H9 (cell line): ENCODE measurements around the gene PARVB. TPM values are rescaled to one million over a fixed set of nuclear protein-coding genes. Genes with fewer than 3 reads are reported as not detected.

Experiments used
- DNase-seq: peaks from one replicate; pipeline ENCODE4 v3.0.0-alpha.2; 2017
- H2AFZ ChIP-seq: one replicate; pipeline ENCODE4 v1.6.1; 2013; ENCODE audit warnings: mild to moderate bottlenecking, low read length, control low read depth, moderate library complexity
- H2AK5ac ChIP-seq: 2 replicates; pipeline ENCODE4 v1.6.1; 2013; ENCODE audit warnings: low read length, control low read depth, mixed read lengths; ENCODE audit not compliant: insufficient read length
- H2BK120ac ChIP-seq: one replicate; pipeline ENCODE4 v1.6.1; 2013; ENCODE audit warnings: low read depth, mild to moderate bottlenecking, low read length, control low read depth, inconsistent platforms; ENCODE audit not compliant: poor library complexity, severe bottlenecking
- H2BK12ac ChIP-seq: 2 replicates; pipeline ENCODE4 v1.6.1; 2013; ENCODE audit warnings: low read length, control low read depth, mixed read lengths, low read depth; ENCODE audit not compliant: insufficient read length
- H2BK15ac ChIP-seq: 2 replicates; pipeline ENCODE4 v1.6.1; 2013; ENCODE audit warnings: low read depth, low read length, control low read depth
- H2BK20ac ChIP-seq: one replicate; pipeline ENCODE4 v1.6.1; 2013; ENCODE audit warnings: low read depth, mild to moderate bottlenecking, low read length, control low read depth, inconsistent platforms; ENCODE audit not compliant: poor library complexity, severe bottlenecking
- H2BK5ac ChIP-seq: 2 replicates; pipeline ENCODE4 v1.6.1; 2013; ENCODE audit warnings: low read length, control low read depth, mixed read lengths; ENCODE audit not compliant: insufficient read length
- H3K14ac ChIP-seq: 2 replicates; pipeline ENCODE4 v1.6.1; 2013; ENCODE audit warnings: low read length, control low read depth; ENCODE audit not compliant: insufficient read depth
- H3K18ac ChIP-seq: 2 replicates; pipeline ENCODE4 v1.6.1; 2013; ENCODE audit warnings: low read depth, mild to moderate bottlenecking, mixed read lengths, low read length, control low read depth; ENCODE audit not compliant: insufficient read length
- H3K23ac ChIP-seq: 2 replicates; pipeline ENCODE4 v1.6.1; 2013; ENCODE audit warnings: low read length, control low read depth, mixed read lengths, low read depth; ENCODE audit not compliant: insufficient read length
- H3K23me2 ChIP-seq: 2 replicates; pipeline ENCODE4 v1.6.1; 2013; ENCODE audit warnings: low read depth, mild to moderate bottlenecking, mixed read lengths, low read length, control low read depth; ENCODE audit not compliant: insufficient read length, poor library complexity, severe bottlenecking
- H3K27ac ChIP-seq: 2 replicates; pipeline ENCODE4 v1.5.1; 2013; ENCODE audit warnings: low read length, control low read depth, mixed read lengths, low read depth; ENCODE audit not compliant: insufficient read length
- H3K27me3 ChIP-seq: 2 replicates; pipeline ENCODE4 v1.6.1; 2013; ENCODE audit warnings: low read length, control low read depth, inconsistent platforms; ENCODE audit not compliant: insufficient read depth
- H3K4ac ChIP-seq: 2 replicates; pipeline ENCODE4 v1.6.1; 2013; ENCODE audit warnings: low read depth, mild to moderate bottlenecking, control low read depth, inconsistent platforms, low read length, moderate library complexity
- H3K4me1 ChIP-seq: 2 replicates; pipeline ENCODE4 v1.6.1; 2013; ENCODE audit warnings: low read length, control low read depth, inconsistent platforms; ENCODE audit not compliant: insufficient read depth
- H3K4me2 ChIP-seq: 2 replicates; pipeline ENCODE4 v1.6.1; 2013; ENCODE audit warnings: low read length, control low read depth, mixed read lengths; ENCODE audit not compliant: insufficient read length, insufficient read depth
- H3K56ac ChIP-seq: 2 replicates; pipeline ENCODE4 v1.6.1; 2013; ENCODE audit warnings: low read depth, mild to moderate bottlenecking, mixed read lengths, low read length, control low read depth; ENCODE audit not compliant: insufficient read length
- H3K79me1 ChIP-seq: 2 replicates; pipeline ENCODE4 v1.6.1; 2013; ENCODE audit warnings: low read depth, mild to moderate bottlenecking, moderate library complexity, low read length, control low read depth, inconsistent platforms; ENCODE audit not compliant: insufficient read depth, poor library complexity, severe bottlenecking
- H3K79me2 ChIP-seq: 2 replicates; pipeline ENCODE4 v1.6.1; 2013; ENCODE audit warnings: low read length, control low read depth, inconsistent platforms; ENCODE audit not compliant: insufficient read depth
- H3K9ac ChIP-seq: 2 replicates; pipeline ENCODE4 v1.6.1; 2013; ENCODE audit warnings: low read length, control low read depth, mixed read lengths; ENCODE audit not compliant: insufficient read length; ENCODE audit errors: extremely low read depth
- H3K9me3 ChIP-seq: one replicate; pipeline ENCODE4 v1.6.1; 2013; ENCODE audit warnings: low read depth, low read length, inconsistent platforms; ENCODE audit not compliant: control insufficient read depth
- H3T11ph ChIP-seq: one replicate; pipeline ENCODE4 v1.6.1; 2013; ENCODE audit warnings: mild to moderate bottlenecking, low read length, control low read depth, inconsistent platforms
- H4K20me1 ChIP-seq: one replicate; pipeline ENCODE4 v1.6.1; 2013; ENCODE audit not compliant: control insufficient read depth, insufficient read length, insufficient read depth
- H4K5ac ChIP-seq: 2 replicates; pipeline ENCODE4 v1.6.1; 2013; ENCODE audit warnings: low read depth, mild to moderate bottlenecking, mixed read lengths, low read length, control low read depth; ENCODE audit not compliant: insufficient read length
- H4K8ac ChIP-seq: replicated peaks from 2 replicates; pipeline ENCODE4 v1.6.1; 2013; ENCODE audit warnings: low read length, control low read depth, mixed read lengths, low read depth; ENCODE audit not compliant: insufficient read length
- H4K91ac ChIP-seq: 2 replicates; pipeline ENCODE4 v1.6.1; 2013; ENCODE audit warnings: low read depth, mild to moderate bottlenecking, moderate library complexity, mixed read lengths, low read length, control low read depth; ENCODE audit not compliant: insufficient read length
- H3K27ac Mint-ChIP-seq, 3 experiments: 2 replicates in 2 of 3; 3 replicates in 1 of 3; pipeline ENCODE4 v1.8.0; 2020 to 2021; ENCODE audit warnings: mixed read lengths in 3 of 3, mild to moderate bottlenecking in 1 of 3, moderate library complexity in 1 of 3
- H3K27me3 Mint-ChIP-seq: 2 replicates; pipeline ENCODE4 v1.8.0; 2021; ENCODE audit warnings: low read depth, mild to moderate bottlenecking, moderate library complexity, mixed read lengths
- H3K36me3 Mint-ChIP-seq, 3 experiments: 2 replicates in 2 of 3; 3 replicates in 1 of 3; pipeline ENCODE4 v1.8.0; 2020 to 2021; ENCODE audit warnings: low read depth in 3 of 3, mixed read lengths in 3 of 3; ENCODE audit not compliant: insufficient read depth in 1 of 3
- H3K4me1 Mint-ChIP-seq, 2 experiments: 2 replicates each; pipeline ENCODE4 v1.8.0; 2020; ENCODE audit warnings: mixed read lengths in 2 of 2
- H3K4me3 Mint-ChIP-seq, 2 experiments: 2 replicates in 1 of 2; 3 replicates in 1 of 2; pipeline ENCODE4 v1.8.0; 2020 to 2021; ENCODE audit warnings: mild to moderate bottlenecking in 2 of 2, mixed read lengths in 2 of 2, moderate library complexity in 1 of 2
- H3K9me3 Mint-ChIP-seq, 2 experiments: 2 replicates in 1 of 2; 3 replicates in 1 of 2; pipeline ENCODE4 v1.8.0; 2020; ENCODE audit warnings: mild to moderate bottlenecking in 2 of 2, mixed read lengths in 2 of 2, moderate library complexity in 1 of 2
- WGBS: extraction: QIAGEN DNeasy Blood & Tissue Kit; methylation state at CpG from one replicate; pipeline ENCODE4 v1.1.7; 2013; ENCODE audit warnings: missing lambda C conversion rate, low lambda C conversion rate, mixed read lengths; ENCODE audit not compliant: insufficient read length; ENCODE audit errors: extremely low coverage; 5-methylcytosine and 5-hydroxymethylcytosine counted together
- total RNA-seq: library from RNA; stranded (reverse); gene quantifications from 2 replicates; pipeline ENCODE4 v1.2.1, GENCODE V29; 2021
- TF ChIP-seq, protein P1 (sequence below): fragments of 200-600 bp; sonication (generic); conservative IDR thresholded peaks from 3 replicates; pipeline ENCODE4 v1.8.0; 2021; ENCODE audit warnings: antibody characterized with exemption, mild to moderate bottlenecking

PARVB gene
- total RNA-seq, 1 experiment from 2014 or later, result 15.6 TPM

DNA sequence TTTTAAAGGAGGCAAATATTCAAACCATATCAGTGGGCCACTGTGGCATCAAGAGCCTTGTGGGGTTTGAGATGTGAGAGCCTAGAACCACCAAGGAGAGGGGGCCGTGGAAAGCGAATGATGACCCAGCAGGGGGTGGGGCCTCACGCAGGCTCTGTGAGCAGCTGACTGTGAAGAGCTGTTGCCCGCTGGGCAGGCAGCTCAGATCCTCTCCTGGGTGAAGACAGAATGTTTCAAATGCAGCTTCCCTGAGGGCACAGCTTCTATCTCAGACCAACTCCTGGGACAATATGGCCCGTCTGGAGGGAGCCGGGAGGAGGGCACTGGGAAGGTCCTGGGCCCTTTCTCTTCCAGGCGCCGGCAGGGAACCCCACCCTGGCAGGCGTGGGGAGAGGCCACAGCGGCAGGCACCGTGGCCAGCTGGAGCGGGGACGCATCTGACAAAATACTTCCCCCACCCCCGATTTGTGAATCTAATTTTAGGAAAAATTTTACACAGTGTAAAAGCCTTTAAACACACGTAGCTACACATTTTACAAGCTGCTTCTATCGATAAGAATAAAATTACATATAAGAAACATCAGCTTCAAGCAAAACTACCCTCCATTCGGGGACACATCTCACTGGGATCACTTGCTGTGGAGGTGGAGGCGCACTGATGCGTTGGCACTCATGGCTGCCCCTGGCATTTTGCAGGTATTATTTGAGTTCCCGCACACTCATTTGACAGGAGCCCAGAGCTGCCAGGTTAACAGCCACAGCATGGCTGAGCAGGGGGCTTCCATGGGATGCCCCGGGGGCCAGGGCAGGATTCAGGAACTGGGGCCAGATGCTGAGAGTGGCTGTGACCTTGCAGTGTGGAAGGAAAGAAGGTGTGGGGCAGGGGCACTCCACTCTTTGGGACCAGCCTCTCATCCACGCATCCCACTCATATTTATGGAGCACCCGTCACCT, 196.9 kb downstream of the PARVB start:
- Mint-ChIP-seq H3K27ac (no peak overlapping the region), H3K4me3 (no peak overlapping the region), H3K27me3 (peaks cover 12% of the 10 kb centered on the region), H3K4me1 (no peaks in the 10 kb centered on the region), H3K36me3 (peaks cover 0 to 9% (median 0%) of the 10 kb centered on the region in 3 experiments; a peak in 2 of 7 replicates), H3K9me3 (peaks cover 8 to 12% of the 10 kb centered on the region in 2 experiments; a peak in 4 of 5 replicates)
- H3K9me3 ChIP-seq, result no peaks in the 10 kb centered on the region
- H2AFZ ChIP-seq, result no peak overlapping the region
- H3K18ac ChIP-seq, result no peak overlapping the region
- no peak overlapping the region for H2BK5ac ChIP-seq
- H3T11ph ChIP-seq, result no peak overlapping the region
- H3K27ac ChIP-seq, result no peak overlapping the region
- TF ChIP-seq, protein P1, sequence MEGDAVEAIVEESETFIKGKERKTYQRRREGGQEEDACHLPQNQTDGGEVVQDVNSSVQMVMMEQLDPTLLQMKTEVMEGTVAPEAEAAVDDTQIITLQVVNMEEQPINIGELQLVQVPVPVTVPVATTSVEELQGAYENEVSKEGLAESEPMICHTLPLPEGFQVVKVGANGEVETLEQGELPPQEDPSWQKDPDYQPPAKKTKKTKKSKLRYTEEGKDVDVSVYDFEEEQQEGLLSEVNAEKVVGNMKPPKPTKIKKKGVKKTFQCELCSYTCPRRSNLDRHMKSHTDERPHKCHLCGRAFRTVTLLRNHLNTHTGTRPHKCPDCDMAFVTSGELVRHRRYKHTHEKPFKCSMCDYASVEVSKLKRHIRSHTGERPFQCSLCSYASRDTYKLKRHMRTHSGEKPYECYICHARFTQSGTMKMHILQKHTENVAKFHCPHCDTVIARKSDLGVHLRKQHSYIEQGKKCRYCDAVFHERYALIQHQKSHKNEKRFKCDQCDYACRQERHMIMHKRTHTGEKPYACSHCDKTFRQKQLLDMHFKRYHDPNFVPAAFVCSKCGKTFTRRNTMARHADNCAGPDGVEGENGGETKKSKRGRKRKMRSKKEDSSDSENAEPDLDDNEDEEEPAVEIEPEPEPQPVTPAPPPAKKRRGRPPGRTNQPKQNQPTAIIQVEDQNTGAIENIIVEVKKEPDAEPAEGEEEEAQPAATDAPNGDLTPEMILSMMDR, result no peak
- no peak overlapping the region for H2BK20ac ChIP-seq
- H2AK5ac ChIP-seq, result no peak overlapping the region
- no peak overlapping the region for H3K9ac ChIP-seq
- no peak overlapping the region for H3K4me2 ChIP-seq
- no peaks in the 10 kb centered on the region for H3K23me2 ChIP-seq
- H4K20me1 ChIP-seq, result peaks cover 5% of the 10 kb centered on the region
- WGBS, result no CpG with 5 or more reads among the region's 23 CpGs
- H3K4me1 ChIP-seq, result no peaks in the 10 kb centered on the region
- H3K56ac ChIP-seq, result no peak overlapping the region
- H4K8ac ChIP-seq, result no peak overlapping the region
- no peak overlapping the region for H3K4ac ChIP-seq
- H3K79me1 ChIP-seq, result no peaks in the 10 kb centered on the region
- no peak overlapping the region for H2BK12ac ChIP-seq
- H2BK15ac ChIP-seq, result no peak overlapping the region
- no peaks in the 10 kb centered on the region for H3K27me3 ChIP-seq
- no peak for DNase-seq
- H4K91ac ChIP-seq, result no peak overlapping the region
- no peak overlapping the region for H4K5ac ChIP-seq
- H3K14ac ChIP-seq, result no peak overlapping the region
- no peak overlapping the region for H3K23ac ChIP-seq
- H3K79me2 ChIP-seq, result no peaks in the 10 kb centered on the region
- H2BK120ac ChIP-seq, result no peak overlapping the region
